OCI-LY3 (cell line): ENCODE data around the gene VWA1.
"Not testable (repeated sequence)": the region's sequence is repeated elsewhere in the genome, so short reads cannot be mapped to it uniquely, and the experiment has no call there.

Source experiments
- H2AFZ ChIP-seq: fragments of 200-600, 300-600 bp; shearing (Covaris generic); 2 replicates; pipeline ENCODE4 v1.6.0; 2014; ENCODE audit warnings: antibody characterized with exemption, low read depth, low read length
- H3K27ac ChIP-seq: fragments of 200-600, 300-600 bp; sonication (generic); 2 replicates; pipeline ENCODE4 v1.5.1; 2014; ENCODE audit warnings: mild to moderate bottlenecking, low read length, moderate library complexity, mixed read lengths
- H3K27me3 ChIP-seq: fragments of 200-600, 300-600 bp; sonication (generic); 2 replicates; pipeline ENCODE4 v1.6.1; 2014; ENCODE audit warnings: low read depth, low read length, mixed read lengths
- H3K36me3 ChIP-seq: fragments of 200-600, 300-600 bp; sonication (generic); replicated peaks from 2 replicates; pipeline ENCODE3; 2014; ENCODE audit warnings: low read depth, low read length, mixed read lengths
- H3K4me1 ChIP-seq: fragments of 300-600, 200-600 bp; sonication (generic); 2 replicates; pipeline ENCODE4 v1.6.1; 2014; ENCODE audit warnings: low read length, mixed read lengths
- H3K4me2 ChIP-seq: fragments of 200-600, 300-600 bp; sonication (generic); 2 replicates; pipeline ENCODE4 v1.6.1; 2014; ENCODE audit warnings: low read length, mixed read lengths
- H3K4me3 ChIP-seq: fragments of 300-600, 200-600 bp; sonication (generic); 2 replicates; pipeline ENCODE4 v1.5.1; 2014; ENCODE audit warnings: antibody characterized with exemption, mild to moderate bottlenecking, low read length, moderate library complexity
- H3K79me2 ChIP-seq: fragments of 300-600, 200-600 bp; shearing (Covaris generic); 2 replicates; pipeline ENCODE4 v1.6.1; 2014; ENCODE audit warnings: mild to moderate bottlenecking, low read length, mixed read lengths
- H3K9ac ChIP-seq: fragments of 300-600, 200-600 bp; shearing (Covaris generic); 2 replicates; pipeline ENCODE4 v1.6.0; 2014; ENCODE audit warnings: mild to moderate bottlenecking, low read length, moderate library complexity
- H3K9me3 ChIP-seq: fragments of 200-600, 300-600 bp; shearing (Covaris generic); 2 replicates; pipeline ENCODE4 v1.6.1; 2014; ENCODE audit warnings: low read length, mixed read lengths; ENCODE audit not compliant: insufficient read depth
- H4K20me1 ChIP-seq: fragments of 200-600, 300-600 bp; sonication (generic); 2 replicates; pipeline ENCODE4 v1.6.1; 2016; ENCODE audit warnings: low read length, mixed read lengths; ENCODE audit not compliant: insufficient read depth
- EZH2phosphoT487 ChIP-seq: fragments of 200-600 bp; shearing (Covaris generic); IDR thresholded peaks from 2 replicates; pipeline ENCODE4 v1.6.1; 2018; ENCODE audit warnings: antibody characterized with exemption, mixed run types, low read depth
- TF ChIP-seq, protein P1 (sequence below): fragments of 200-600, 300-600 bp; sonication (generic); IDR thresholded peaks from 2 replicates; pipeline ENCODE4 v1.5.1; 2014; ENCODE audit warnings: antibody characterized with exemption, low read length, low read depth

The VWA1 gene

DNA sequence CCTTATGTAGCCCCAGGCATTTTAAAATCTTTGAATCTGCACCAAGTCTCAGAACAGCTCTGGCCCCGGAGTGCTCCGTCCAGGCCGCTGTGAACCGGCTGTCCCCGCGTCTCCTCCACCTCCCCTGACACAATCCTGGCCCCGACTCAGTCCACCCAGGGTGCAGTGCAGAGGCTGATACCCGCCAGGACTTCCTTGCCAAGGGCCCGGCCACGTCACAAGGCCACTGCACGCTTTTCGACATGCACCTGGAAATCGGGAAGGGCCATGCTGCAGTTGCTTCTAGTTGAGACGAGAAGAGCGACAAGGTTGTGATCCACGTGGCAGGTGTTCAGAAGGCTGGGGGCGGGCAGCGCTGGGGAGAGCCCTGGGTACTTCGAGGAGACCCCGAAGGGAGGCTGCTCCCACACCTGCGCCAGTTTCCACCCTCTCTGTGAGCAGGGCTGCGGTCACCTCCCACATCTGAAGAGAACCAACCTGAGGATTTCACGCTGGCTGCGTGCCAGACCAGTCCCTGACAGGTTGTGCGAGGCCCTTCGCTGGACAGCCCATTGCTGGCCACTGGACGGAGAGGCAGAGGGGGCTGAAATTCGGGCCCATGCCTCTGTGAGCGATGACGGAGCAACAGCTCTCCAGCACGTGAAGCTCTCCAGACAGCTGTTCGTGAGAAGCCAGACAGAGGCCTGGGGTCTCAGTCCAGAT is 6.7 kb downstream of the VWA1 start:
- Histone ChIP-seq H3K27ac (no peak overlapping the region), H3K4me1 (peaks cover 26% of the 10 kb centered on the region), H3K9ac (no peak overlapping the region), H3K36me3 (no peaks in the 10 kb centered on the region), H3K27me3 (no peaks in the 10 kb centered on the region), H3K79me2 (no peaks in the 10 kb centered on the region), H2AFZ (peak overlapping the region; percentile 98; the same call in 1 of the 2 replicates), H4K20me1 (no peaks in the 10 kb centered on the region), H3K9me3 (no peaks in the 10 kb centered on the region), H3K4me3 (no peak overlapping the region), H3K4me2 (no peak overlapping the region)
- TF ChIP-seq, protein P1, sequence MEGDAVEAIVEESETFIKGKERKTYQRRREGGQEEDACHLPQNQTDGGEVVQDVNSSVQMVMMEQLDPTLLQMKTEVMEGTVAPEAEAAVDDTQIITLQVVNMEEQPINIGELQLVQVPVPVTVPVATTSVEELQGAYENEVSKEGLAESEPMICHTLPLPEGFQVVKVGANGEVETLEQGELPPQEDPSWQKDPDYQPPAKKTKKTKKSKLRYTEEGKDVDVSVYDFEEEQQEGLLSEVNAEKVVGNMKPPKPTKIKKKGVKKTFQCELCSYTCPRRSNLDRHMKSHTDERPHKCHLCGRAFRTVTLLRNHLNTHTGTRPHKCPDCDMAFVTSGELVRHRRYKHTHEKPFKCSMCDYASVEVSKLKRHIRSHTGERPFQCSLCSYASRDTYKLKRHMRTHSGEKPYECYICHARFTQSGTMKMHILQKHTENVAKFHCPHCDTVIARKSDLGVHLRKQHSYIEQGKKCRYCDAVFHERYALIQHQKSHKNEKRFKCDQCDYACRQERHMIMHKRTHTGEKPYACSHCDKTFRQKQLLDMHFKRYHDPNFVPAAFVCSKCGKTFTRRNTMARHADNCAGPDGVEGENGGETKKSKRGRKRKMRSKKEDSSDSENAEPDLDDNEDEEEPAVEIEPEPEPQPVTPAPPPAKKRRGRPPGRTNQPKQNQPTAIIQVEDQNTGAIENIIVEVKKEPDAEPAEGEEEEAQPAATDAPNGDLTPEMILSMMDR: no peak
- no peak for TF ChIP-seq EZH2phosphoT487

GRCh38 chr1:1446631-1447030 is 11.1 kb downstream of the VWA1 start:
- H3K4me2 ChIP-seq, H4K20me1 ChIP-seq, H2AFZ ChIP-seq, H3K79me2 ChIP-seq, H3K27ac ChIP-seq, H3K9ac ChIP-seq, H3K9me3 ChIP-seq, H3K27me3 ChIP-seq, H3K36me3 ChIP-seq, H3K4me1 ChIP-seq, H3K4me3 ChIP-seq: not testable (repeated sequence)

DNA sequence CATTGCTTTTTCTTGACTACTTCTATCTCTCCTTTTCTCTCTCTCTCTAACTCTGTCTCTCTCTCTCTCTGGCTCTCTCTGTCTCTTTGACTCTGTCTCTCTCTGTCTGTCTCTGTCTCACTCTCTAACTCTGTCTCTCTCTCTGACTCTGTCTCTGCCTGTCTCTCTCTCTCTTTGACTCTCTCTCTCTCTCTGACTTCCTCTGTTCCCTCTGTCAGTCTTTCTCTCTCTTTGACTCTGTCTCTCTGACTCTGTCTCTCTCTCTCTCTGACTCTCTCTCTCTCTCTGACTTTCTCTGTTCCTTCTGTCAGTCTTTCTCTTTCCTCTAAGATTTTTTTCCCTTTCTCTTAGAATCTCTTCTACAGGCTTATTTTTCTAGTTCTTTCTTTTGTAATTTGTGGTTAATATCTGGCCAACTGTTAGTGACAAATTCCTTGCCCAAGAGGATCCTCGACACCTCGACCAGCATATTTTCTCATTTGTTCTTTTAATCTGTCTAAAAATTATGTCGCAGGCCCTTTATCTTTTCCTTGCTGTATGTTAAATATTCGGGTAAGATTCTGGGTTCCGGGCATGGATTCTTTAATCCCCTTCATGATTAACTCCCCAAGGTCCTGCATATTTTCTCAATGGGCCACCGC is 13.7 kb downstream of the VWA1 start, which contains the start of gene ATAD3C:
TSS of gene ATAD3C (plus strand) at position 591 of the 641 bp plus-strand sequence. CDS start 995 bp downstream, outside the sequence.
- H3K4me1 ChIP-seq: no peaks in the 10 kb centered on the region
- H2AFZ ChIP-seq: no peak within 1 kb of the TSS
- H3K27ac ChIP-seq: no peak within 1 kb of the TSS
- H3K9me3 ChIP-seq: no peaks in the 10 kb centered on the region
- no peak within 1 kb of the TSS for H3K9ac ChIP-seq
- H3K79me2 ChIP-seq: no peaks in the 10 kb centered on the region
- no peaks in the 10 kb centered on the region for H4K20me1 ChIP-seq
- no peak within 1 kb of the TSS for H3K4me2 ChIP-seq
- H3K36me3 ChIP-seq: no peaks in the 10 kb centered on the region
- H3K4me3 ChIP-seq: no peak within 1 kb of the TSS
- H3K27me3 ChIP-seq: no peaks in the 10 kb centered on the region
- no peak for TF ChIP-seq EZH2phosphoT487
- TF ChIP-seq, protein P1: no peak

- H3K9me3 ChIP-seq, H2AFZ ChIP-seq, H3K36me3 ChIP-seq, H3K27me3 ChIP-seq, H3K9ac ChIP-seq, H3K4me3 ChIP-seq, H3K27ac ChIP-seq, H3K4me1 ChIP-seq, H3K79me2 ChIP-seq, H3K4me2 ChIP-seq, H4K20me1 ChIP-seq: not testable (repeated sequence)
Measured at GRCh38 chr1:1450616-1451015, 15.1 kb downstream of the VWA1 start.

DNA sequence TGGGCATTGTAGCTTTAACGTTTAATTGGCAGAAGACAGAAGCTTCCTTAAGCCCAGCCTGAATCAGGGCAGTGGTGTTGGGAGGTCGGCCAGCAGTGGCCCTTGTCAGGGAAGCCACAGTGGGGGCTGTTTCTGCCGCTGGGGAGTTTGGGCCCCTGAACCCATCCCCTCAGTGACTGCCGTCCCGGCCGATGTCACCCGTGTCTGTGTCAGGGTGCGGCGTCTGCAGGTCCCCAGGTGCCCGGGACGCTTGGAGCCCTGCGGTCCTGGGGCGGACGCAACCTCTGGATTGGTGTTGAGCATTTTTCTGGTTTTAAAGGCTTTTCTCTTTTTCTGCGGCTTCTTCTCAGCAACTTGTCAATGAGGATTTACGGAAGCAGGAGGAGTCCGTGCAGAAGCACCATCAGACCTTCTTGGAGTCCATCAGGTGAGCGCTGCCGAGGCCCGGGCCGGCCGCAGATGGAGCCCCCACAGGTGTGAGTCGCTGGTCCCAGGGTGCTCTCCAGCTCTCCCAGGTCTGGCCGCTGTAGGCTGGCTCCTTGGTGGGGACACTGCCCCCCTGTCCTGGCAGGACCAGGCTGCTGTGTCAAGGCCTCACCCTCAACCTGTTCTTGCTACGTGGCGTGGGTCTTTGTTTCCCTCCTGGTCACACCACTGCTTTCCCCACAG is 16.3 kb downstream of the VWA1 start:
- Histone ChIP-seq H3K9me3 (no peaks in the 10 kb centered on the region), H3K36me3 (no peaks in the 10 kb centered on the region), H3K79me2 (no peaks in the 10 kb centered on the region), H3K4me3 (no peak overlapping the region), H3K4me1 (no peaks in the 10 kb centered on the region), H4K20me1 (no peaks in the 10 kb centered on the region), H3K9ac (no peak overlapping the region), H3K27me3 (no peaks in the 10 kb centered on the region), H3K4me2 (no peak overlapping the region), H2AFZ (no peak overlapping the region), H3K27ac (no peak overlapping the region)
- no peak for TF ChIP-seq EZH2phosphoT487
- TF ChIP-seq, protein P1: no peak

DNA sequence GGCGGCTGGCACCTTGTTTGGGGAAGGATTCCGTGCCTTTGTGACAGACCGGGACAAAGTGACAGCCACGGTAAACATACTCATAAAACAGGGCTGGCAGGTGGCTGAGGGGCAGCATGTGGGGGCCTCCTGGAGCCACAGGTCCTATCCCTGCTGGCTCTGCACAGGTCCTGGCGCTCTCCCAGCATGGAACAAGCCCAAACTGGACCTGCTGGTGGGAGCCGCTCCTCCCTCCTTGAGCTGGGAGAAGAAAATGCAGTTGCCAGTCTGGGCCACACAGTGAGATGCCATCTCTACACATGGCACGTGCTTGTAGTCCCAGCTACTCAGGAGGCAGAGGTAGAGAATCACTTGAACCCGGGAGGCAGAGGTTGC is 16.9 kb downstream of the VWA1 start:
- H3K4me1 ChIP-seq, H2AFZ ChIP-seq, H4K20me1 ChIP-seq, H3K4me2 ChIP-seq, H3K4me3 ChIP-seq, H3K9me3 ChIP-seq, H3K9ac ChIP-seq, H3K79me2 ChIP-seq, H3K27me3 ChIP-seq, H3K36me3 ChIP-seq, H3K27ac ChIP-seq: not testable (repeated sequence)
